GM23248 (cell line): ENCODE results near the gene SMTNL1.

Experiments
- EZH2 ChIP-seq: fragments of 200-600 bp; sonication (generic); IDR thresholded peaks from 2 replicates; pipeline ENCODE4 v1.6.1; 2018; ENCODE audit warnings: antibody characterized with exemption, mild to moderate bottlenecking; ENCODE audit not compliant: insufficient read depth, poor library complexity, severe bottlenecking
- EZH2phosphoT487 ChIP-seq: fragments of 200-600 bp; sonication (generic); IDR thresholded peaks from 2 replicates; pipeline ENCODE4 v1.6.1; 2018; ENCODE audit warnings: antibody characterized with exemption, moderate library complexity, mild to moderate bottlenecking, low read depth; ENCODE audit not compliant: insufficient read depth

GRCh38 chr11:57490456-57491248 is 46.7 kb upstream of the SMTNL1 start:
- TF ChIP-seq EZH2phosphoT487, result no peak
- TF ChIP-seq EZH2, result no peak
